ENCODE measurements around the gene PHKA2. TPM values are rescaled to one million over a fixed set of nuclear protein-coding genes. Genes with fewer than 3 reads are reported as not detected.
"Not testable (repeated sequence)": the region's sequence is repeated elsewhere in the genome, so short reads cannot be mapped to it uniquely, and the experiment has no call there.

The PHKA2 gene, protein sequence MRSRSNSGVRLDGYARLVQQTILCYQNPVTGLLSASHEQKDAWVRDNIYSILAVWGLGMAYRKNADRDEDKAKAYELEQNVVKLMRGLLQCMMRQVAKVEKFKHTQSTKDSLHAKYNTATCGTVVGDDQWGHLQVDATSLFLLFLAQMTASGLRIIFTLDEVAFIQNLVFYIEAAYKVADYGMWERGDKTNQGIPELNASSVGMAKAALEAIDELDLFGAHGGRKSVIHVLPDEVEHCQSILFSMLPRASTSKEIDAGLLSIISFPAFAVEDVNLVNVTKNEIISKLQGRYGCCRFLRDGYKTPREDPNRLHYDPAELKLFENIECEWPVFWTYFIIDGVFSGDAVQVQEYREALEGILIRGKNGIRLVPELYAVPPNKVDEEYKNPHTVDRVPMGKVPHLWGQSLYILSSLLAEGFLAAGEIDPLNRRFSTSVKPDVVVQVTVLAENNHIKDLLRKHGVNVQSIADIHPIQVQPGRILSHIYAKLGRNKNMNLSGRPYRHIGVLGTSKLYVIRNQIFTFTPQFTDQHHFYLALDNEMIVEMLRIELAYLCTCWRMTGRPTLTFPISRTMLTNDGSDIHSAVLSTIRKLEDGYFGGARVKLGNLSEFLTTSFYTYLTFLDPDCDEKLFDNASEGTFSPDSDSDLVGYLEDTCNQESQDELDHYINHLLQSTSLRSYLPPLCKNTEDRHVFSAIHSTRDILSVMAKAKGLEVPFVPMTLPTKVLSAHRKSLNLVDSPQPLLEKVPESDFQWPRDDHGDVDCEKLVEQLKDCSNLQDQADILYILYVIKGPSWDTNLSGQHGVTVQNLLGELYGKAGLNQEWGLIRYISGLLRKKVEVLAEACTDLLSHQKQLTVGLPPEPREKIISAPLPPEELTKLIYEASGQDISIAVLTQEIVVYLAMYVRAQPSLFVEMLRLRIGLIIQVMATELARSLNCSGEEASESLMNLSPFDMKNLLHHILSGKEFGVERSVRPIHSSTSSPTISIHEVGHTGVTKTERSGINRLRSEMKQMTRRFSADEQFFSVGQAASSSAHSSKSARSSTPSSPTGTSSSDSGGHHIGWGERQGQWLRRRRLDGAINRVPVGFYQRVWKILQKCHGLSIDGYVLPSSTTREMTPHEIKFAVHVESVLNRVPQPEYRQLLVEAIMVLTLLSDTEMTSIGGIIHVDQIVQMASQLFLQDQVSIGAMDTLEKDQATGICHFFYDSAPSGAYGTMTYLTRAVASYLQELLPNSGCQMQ
- polyA plus RNA-seq (2013, experiment 1 of 4), result 22.6 TPM
- polyA plus RNA-seq (2013, experiment 2 of 4), result 25.5 TPM
- 16.3 TPM for polyA plus RNA-seq (2013, experiment 3 of 4)
- polyA plus RNA-seq (2013, experiment 4 of 4), result 18.3 TPM

DNA sequence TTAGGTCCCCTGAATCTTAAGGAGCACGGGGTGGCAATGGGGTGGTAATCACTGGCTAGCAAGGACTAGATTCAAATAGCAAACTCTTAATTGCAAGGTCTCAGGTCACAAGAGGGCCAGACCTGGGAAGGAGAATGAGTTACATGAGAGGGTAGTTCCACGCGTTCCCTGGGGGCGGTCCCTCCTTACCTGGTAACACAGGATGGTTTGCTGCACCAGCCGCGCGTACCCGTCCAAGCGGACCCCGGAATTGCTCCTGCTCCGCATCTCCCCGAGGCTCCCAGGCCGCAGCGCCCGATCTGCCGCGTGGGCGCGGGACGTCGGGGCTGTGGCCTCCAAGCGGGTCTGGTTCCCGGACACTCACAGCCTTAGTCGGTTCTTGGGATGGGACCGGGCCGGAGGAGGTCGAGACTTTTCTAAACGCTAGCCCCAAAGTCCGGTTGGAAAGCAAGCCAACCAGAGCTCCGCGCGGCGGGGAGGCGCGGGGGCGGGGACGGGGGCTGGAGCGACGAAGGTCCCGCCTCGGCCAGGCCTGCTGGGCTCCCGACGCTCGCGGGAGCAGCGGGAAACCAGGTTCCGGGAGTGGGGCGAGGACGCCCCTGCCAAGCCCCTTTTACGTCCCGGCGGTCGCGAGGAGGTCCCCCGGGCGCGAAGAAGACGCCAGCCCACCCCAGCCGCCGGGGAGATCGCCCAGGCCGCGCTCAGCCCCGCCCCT lies at the start of gene PHKA2:
Gene PHKA2, minus strand, starts transcription at position 449 of the 715 bp plus-strand sequence. Its CDS starts 182 bp downstream, at position 267.
- Histone ChIP-seq H3K9me3 (ENCODE audit: control insufficient read depth, low read length) (no peaks in the 10 kb centered on the region), H3K27me3 (ENCODE audit: control insufficient read depth, insufficient read depth, low read length, poor library complexity, severe bottlenecking) (no peaks in the 10 kb centered on the region), H3K36me3 (ENCODE audit: control insufficient read depth, insufficient read depth, low read length) (no peaks in the 10 kb centered on the region), H3K27ac (ENCODE audit: insufficient read depth, low read depth, low read length, poor library complexity, severe bottlenecking) (no peak within 1 kb of the TSS), H3K4me1 (ENCODE audit: control insufficient read depth, insufficient read depth, low read length) (no peaks in the 10 kb centered on the region), H3K4me3 (ENCODE audit: insufficient read depth, low read depth, low read length) (peak within 1 kb of the TSS; percentile 65)
- WGBS, 2 experiments, result 0% methylated on average over 64 of the region's 64 CpGs

DNA sequence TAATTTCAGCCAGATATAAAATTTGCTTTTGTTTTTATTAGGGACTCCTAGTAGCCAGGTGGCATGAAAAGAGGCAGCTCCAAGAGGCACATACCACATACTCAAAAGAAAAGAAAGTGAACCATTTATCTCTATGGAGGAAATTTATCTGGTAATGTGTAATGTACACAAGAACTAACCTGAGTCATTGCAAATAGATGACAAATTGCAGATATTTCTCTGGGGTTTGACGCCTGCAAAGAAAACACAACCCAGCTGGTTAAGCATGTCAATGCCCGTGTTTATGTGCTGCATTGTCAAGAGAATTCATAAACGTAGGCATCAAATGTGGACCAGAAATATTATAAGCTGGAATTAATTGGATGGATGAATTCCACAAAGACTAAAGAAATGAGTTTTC lies 46.9 kb upstream of the PHKA2 start:
- no peak overlapping the region for H3K4me3 ChIP-seq (ENCODE audit: insufficient read depth, low read depth, low read length)
- H3K27me3 ChIP-seq (ENCODE audit: control insufficient read depth, insufficient read depth, low read length, poor library complexity, severe bottlenecking), result no peaks in the 10 kb centered on the region
- H3K4me1 ChIP-seq (ENCODE audit: control insufficient read depth, insufficient read depth, low read length), result no peaks in the 10 kb centered on the region
- WGBS, 2 experiments, result 95 to 99% methylated on average over 3 of the region's 3 CpGs
- no peaks in the 10 kb centered on the region for H3K36me3 ChIP-seq (ENCODE audit: control insufficient read depth, insufficient read depth, low read length)
- H3K9me3 ChIP-seq (ENCODE audit: control insufficient read depth, low read length), result no peaks in the 10 kb centered on the region
- no peak overlapping the region for H3K27ac ChIP-seq (ENCODE audit: insufficient read depth, low read depth, low read length, poor library complexity, severe bottlenecking)

DNA sequence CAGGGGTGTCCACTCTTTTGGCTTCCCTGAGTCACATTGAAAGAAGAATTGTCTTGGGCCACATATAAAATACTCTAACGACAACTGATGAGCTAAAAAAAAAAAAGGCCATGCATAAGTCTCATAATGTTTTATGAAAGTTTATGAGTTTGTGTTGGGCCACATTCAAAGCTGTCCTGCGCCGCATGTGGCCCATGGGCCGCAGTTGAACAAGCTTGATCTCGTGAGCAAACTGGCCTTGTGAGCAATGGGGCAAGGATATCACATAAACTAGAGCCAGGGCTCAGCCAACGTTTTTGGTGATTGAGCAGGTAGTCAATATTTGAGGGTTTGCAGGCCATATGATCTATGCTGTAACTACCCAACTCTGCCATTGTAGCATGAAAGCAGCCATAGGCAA lies 44.6 kb upstream of the PHKA2 start:
- H3K27me3 ChIP-seq (ENCODE audit: control insufficient read depth, insufficient read depth, low read length, poor library complexity, severe bottlenecking), result no peaks in the 10 kb centered on the region
- WGBS, 2 experiments, result 95% methylated on average over 5 to 6 of the region's 6 CpGs
- no peak overlapping the region for H3K4me3 ChIP-seq (ENCODE audit: insufficient read depth, low read depth, low read length)
- H3K9me3 ChIP-seq (ENCODE audit: control insufficient read depth, low read length), result no peaks in the 10 kb centered on the region
- no peaks in the 10 kb centered on the region for H3K4me1 ChIP-seq (ENCODE audit: control insufficient read depth, insufficient read depth, low read length)
- no peaks in the 10 kb centered on the region for H3K36me3 ChIP-seq (ENCODE audit: control insufficient read depth, insufficient read depth, low read length)
- H3K27ac ChIP-seq (ENCODE audit: insufficient read depth, low read depth, low read length, poor library complexity, severe bottlenecking), result no peak overlapping the region

DNA sequence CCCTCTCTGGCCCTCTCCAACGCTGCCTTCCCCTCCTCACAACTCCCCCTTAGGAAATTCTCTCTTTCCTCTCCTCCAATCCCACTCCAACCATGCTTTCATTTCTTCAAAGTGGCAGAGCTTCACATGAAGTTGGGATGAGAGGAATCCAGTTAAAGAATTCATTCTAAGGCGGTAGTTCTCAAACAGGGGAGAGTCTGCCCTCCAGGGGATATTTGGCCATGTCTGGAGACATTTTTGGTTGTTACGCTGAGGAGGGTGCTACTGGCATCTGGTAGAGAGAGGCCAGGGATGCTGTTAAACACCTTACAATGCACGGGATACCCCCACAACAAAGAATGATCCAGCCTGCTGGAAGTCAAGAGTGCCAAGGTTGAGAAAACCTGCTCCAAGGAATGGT lies 40.5 kb upstream of the PHKA2 start:
- H3K27me3 ChIP-seq (ENCODE audit: control insufficient read depth, insufficient read depth, low read length, poor library complexity, severe bottlenecking), result no peaks in the 10 kb centered on the region
- H3K4me1 ChIP-seq (ENCODE audit: control insufficient read depth, insufficient read depth, low read length), result no peaks in the 10 kb centered on the region
- WGBS, 2 experiments, result 82 to 83% methylated on average over 4 of the region's 4 CpGs
- H3K27ac ChIP-seq (ENCODE audit: insufficient read depth, low read depth, low read length, poor library complexity, severe bottlenecking), result no peak overlapping the region
- H3K36me3 ChIP-seq (ENCODE audit: control insufficient read depth, insufficient read depth, low read length), result no peaks in the 10 kb centered on the region
- no peak overlapping the region for H3K4me3 ChIP-seq (ENCODE audit: insufficient read depth, low read depth, low read length)
- H3K9me3 ChIP-seq (ENCODE audit: control insufficient read depth, low read length), result no peaks in the 10 kb centered on the region

DNA sequence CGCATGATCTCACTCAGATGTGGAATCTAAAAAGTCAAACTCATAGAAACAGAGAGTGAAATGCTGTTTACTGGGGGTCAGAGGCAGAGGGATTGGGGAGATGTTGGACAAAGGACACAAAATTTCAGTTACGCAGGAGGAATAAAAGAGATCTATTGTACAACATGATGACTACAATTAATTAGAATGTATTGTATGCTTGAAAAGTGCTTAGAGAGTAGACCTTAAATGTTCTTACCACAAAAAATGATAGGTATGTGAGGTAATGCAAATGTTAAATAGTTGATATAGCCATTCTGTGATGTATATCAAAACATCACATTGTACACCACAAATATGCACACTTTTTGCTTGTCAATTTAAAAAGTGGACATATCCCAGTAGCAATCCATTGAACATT lies 36.1 kb upstream of the PHKA2 start:
- no peak overlapping the region for H3K27ac ChIP-seq (ENCODE audit: insufficient read depth, low read depth, low read length, poor library complexity, severe bottlenecking)
- no peaks in the 10 kb centered on the region for H3K36me3 ChIP-seq (ENCODE audit: control insufficient read depth, insufficient read depth, low read length)
- no peak overlapping the region for H3K4me3 ChIP-seq (ENCODE audit: insufficient read depth, low read depth, low read length)
- H3K4me1 ChIP-seq (ENCODE audit: control insufficient read depth, insufficient read depth, low read length), result no peaks in the 10 kb centered on the region
- 100% methylated on average over 2 of the region's 2 CpGs for WGBS, 2 experiments
- no peaks in the 10 kb centered on the region for H3K27me3 ChIP-seq (ENCODE audit: control insufficient read depth, insufficient read depth, low read length, poor library complexity, severe bottlenecking)
- no peaks in the 10 kb centered on the region for H3K9me3 ChIP-seq (ENCODE audit: control insufficient read depth, low read length)

DNA sequence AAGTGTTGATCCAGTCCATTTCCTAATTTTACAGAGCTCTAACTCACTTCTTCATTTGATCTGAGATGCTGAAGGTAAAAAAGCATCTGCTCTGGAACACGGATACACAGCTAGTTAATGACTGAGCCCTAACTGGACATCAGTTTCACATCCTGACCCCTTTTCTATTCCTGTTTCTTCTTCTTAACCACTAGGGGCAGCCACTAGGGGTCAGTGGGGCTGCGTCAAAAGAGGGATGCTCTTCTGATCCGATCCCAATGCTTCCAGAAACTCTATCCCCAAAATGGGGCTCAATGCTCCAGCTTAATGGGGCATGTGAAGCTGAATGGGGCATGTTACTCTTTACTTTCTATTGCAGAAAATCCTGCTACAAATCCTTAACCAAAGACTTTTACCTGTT lies 33.4 kb upstream of the PHKA2 start:
- Histone ChIP-seq H3K4me1 (ENCODE audit: control insufficient read depth, insufficient read depth, low read length) (no peaks in the 10 kb centered on the region), H3K9me3 (ENCODE audit: control insufficient read depth, low read length) (no peaks in the 10 kb centered on the region), H3K27ac (ENCODE audit: insufficient read depth, low read depth, low read length, poor library complexity, severe bottlenecking) (no peak overlapping the region), H3K27me3 (ENCODE audit: control insufficient read depth, insufficient read depth, low read length, poor library complexity, severe bottlenecking) (no peaks in the 10 kb centered on the region), H3K4me3 (ENCODE audit: insufficient read depth, low read depth, low read length) (no peak overlapping the region), H3K36me3 (ENCODE audit: control insufficient read depth, insufficient read depth, low read length) (no peaks in the 10 kb centered on the region)
- 38 to 50% methylated on average over 1 to 3 of the region's 3 CpGs for WGBS, 2 experiments

DNA sequence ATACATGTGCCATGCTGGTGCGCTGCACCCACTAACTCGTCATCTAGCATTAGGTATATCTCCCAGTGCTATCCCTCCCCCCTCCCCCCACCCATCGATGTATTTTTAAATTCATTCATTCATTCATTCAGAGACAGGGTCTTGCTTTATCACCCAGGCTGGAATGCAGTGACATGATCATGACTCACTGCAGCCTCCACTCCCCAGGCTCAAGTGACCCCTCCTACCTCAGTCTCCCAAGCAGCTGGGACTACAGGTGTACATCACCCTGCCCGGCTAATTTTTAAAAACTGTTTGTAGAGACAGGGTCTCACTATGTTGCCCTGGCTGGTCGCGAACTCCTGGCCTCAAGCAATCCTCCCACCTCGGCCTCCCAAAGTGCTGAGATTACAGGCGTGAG lies 32.7 kb upstream of the PHKA2 start:
- H3K27me3 ChIP-seq (ENCODE audit: control insufficient read depth, insufficient read depth, low read length, poor library complexity, severe bottlenecking); H3K4me3 ChIP-seq (ENCODE audit: insufficient read depth, low read depth, low read length); H3K4me1 ChIP-seq (ENCODE audit: control insufficient read depth, insufficient read depth, low read length); H3K9me3 ChIP-seq (ENCODE audit: control insufficient read depth, low read length); H3K27ac ChIP-seq (ENCODE audit: insufficient read depth, low read depth, low read length, poor library complexity, severe bottlenecking); H3K36me3 ChIP-seq (ENCODE audit: control insufficient read depth, insufficient read depth, low read length): not testable (repeated sequence)
- WGBS, 2 experiments, result 89 to 95% methylated on average over 5 to 7 of the region's 8 CpGs

DNA sequence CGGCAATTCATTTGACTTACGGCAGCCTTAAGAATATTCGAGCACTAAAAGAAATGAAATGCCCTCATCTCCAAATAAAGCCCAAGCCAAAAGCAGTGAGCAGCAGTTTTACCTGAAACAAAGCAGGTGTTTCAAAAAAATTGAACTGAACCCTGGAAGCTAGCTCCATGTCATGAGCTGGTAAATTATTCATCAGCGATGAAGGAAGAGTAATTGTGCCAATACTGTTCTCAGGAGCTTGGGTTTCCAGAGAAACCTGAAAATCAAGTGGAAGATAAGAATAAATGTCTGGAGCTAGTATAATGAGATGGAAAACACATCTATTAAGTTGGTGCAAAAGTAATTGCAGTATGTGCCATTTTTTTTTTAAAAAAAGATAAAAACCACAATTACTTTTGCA lies 24.0 kb upstream of the PHKA2 start:
- Histone ChIP-seq H3K4me3 (ENCODE audit: insufficient read depth, low read depth, low read length) (no peak overlapping the region), H3K27ac (ENCODE audit: insufficient read depth, low read depth, low read length, poor library complexity, severe bottlenecking) (no peak overlapping the region), H3K4me1 (ENCODE audit: control insufficient read depth, insufficient read depth, low read length) (no peaks in the 10 kb centered on the region), H3K9me3 (ENCODE audit: control insufficient read depth, low read length) (no peaks in the 10 kb centered on the region), H3K27me3 (ENCODE audit: control insufficient read depth, insufficient read depth, low read length, poor library complexity, severe bottlenecking) (no peaks in the 10 kb centered on the region), H3K36me3 (ENCODE audit: control insufficient read depth, insufficient read depth, low read length) (no peaks in the 10 kb centered on the region)
- 93 to 98% methylated on average over 4 of the region's 4 CpGs for WGBS, 2 experiments

DNA sequence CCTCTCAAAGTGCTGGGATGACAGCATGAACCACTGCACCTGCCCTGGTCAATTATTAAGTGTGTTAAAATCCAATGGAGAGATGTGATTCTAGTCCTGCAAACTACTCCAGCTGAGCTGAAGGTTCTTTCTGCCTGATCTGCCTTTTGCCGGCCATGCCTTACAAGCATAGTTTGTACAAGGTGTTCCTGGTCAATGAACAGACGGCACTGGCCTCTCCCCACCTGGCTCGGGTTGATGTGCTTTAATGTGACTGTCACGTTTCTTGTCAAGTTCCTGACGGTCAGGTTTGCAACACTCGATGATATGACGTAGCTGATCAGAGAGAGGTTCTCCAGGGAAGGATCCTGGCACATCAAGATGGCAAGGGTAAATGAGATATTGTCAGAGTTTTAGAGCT lies 23.1 kb upstream of the PHKA2 start:
- H3K36me3 ChIP-seq (ENCODE audit: control insufficient read depth, insufficient read depth, low read length), result no peaks in the 10 kb centered on the region
- no peaks in the 10 kb centered on the region for H3K4me1 ChIP-seq (ENCODE audit: control insufficient read depth, insufficient read depth, low read length)
- 92 to 96% methylated on average over 7 of the region's 7 CpGs for WGBS, 2 experiments
- H3K27me3 ChIP-seq (ENCODE audit: control insufficient read depth, insufficient read depth, low read length, poor library complexity, severe bottlenecking), result no peaks in the 10 kb centered on the region
- no peaks in the 10 kb centered on the region for H3K9me3 ChIP-seq (ENCODE audit: control insufficient read depth, low read length)
- no peak overlapping the region for H3K27ac ChIP-seq (ENCODE audit: insufficient read depth, low read depth, low read length, poor library complexity, severe bottlenecking)
- no peak overlapping the region for H3K4me3 ChIP-seq (ENCODE audit: insufficient read depth, low read depth, low read length)

All from ectodermal cell (in vitro differentiated cells).